Colon (tissue), 2 donors: ENCODE measurements around the gene GLYATL1.

ENCODE experiments used
- FAIRE-seq: peaks from 2 replicates; lab custom pipeline; 2012; peaks lifted over from hg19 to GRCh38; lab: Jason Lieb, UNC
- donor health status: control.
- donor health status: control.

The GLYATL1 gene

DNA sequence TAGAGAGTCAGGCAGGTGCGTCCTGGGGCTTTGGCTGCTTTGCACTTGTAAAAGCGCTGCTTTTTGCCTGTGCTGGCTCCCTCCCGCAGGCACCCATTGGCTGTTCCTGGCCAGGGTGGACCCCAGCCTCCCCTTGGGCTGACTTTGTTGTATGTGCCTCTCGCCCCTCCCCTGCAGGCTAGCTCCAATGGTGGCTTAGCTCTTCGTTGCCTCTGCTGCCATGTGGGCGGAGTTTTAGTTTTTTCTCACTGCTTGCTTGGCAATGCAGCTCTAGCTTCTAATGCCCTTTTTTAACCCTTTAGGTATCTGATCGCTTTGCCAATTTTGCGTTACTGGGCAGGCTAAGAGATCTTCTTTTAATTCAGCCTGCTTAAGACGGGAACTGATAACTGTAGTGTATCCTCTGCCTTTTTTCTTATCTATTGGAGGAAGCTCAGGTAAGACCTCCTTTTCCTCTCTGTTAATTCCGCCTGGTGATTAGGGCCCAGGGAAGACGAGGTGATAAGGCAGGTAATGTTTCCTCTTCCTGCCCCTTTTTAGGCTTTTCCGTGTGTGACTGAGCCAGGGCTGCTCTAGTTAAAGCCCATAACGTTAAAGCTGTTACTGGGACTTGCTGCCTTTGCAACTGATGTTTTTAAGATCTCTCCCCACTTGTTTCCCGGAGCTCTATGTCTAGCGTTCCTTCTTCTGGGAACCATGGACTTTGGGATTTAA is 11.7 kb upstream of the GLYATL1 start:
- FAIRE-seq: no peak

DNA sequence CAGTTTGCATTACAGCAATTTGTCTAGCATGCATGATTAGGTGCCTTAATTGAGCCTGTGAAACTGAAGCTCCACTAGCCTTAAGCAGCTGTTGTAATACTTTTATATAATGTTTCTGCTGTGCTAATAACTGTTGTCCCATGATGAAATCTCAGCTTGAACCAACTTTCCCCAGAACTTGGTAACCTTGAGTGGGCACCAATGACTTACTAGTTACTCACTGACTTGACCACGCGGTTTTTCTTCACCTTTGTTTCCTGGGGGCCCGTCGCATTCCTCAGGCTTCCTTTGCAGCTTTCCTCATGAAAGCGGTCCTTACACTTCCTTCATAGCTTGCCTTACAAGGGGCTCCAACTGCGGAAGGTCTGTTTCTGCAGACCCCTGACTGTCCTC is 11.2 kb upstream of the GLYATL1 start:
- FAIRE-seq: no peak

DNA sequence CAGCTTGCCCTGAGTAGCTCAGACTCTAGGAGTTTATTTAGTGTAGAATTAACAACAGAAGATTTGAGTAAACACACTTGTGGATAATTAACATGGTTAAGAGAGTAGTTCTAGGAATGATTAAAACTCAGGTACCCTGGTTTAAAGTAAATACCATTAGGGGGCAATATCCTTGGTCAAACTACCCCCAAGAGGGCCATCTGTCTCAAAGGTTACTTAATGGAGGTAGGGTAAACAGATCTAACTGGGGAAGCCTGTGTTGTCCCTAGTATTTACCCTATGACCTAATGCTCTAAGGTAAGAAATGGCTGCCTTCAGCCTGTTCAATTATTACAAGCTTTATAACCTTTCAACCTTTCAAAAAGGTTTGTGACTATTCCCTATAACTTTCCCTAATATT is 10.6 kb upstream of the GLYATL1 start:
- FAIRE-seq: no peak

DNA sequence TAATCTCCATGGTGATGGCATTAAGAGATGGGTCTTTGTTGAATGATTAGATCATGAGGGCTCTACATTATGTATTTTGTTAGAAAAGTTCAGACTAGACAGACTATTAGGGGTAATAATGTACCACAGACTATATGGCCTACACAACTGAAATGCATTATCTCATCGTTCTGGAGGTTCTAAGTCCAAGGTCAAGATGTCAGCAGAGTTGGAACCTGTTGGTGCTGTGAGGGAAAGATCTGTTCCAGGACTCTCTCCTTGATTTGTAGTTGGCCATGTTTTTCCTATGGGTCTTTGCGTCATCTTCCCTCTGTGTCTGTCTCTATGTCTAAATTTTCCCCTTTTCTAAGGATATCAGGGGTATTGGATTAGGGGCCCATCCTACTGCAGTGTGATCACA is 8.4 kb upstream of the GLYATL1 start:
- FAIRE-seq: no peak

DNA sequence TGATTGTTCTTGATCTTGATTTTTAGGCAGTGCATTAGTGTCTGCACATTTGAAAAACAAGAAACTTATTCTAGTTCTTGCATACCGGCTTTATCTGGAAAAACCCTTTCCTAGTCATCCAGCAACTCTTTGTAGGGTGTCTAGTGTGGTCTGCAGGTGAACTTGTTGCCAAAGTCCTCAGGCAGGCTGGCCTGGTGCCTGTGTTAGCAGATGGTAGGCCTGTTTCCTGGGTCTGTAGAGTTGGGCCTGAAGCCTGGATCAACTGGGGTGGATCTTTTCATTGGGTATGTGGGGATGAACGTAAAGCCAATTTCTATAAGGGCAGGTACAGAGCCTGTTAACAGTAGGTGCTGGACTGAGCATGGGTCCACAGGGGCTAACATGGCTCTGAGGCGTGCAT is 5.6 kb upstream of the GLYATL1 start:
- FAIRE-seq: no peak

DNA sequence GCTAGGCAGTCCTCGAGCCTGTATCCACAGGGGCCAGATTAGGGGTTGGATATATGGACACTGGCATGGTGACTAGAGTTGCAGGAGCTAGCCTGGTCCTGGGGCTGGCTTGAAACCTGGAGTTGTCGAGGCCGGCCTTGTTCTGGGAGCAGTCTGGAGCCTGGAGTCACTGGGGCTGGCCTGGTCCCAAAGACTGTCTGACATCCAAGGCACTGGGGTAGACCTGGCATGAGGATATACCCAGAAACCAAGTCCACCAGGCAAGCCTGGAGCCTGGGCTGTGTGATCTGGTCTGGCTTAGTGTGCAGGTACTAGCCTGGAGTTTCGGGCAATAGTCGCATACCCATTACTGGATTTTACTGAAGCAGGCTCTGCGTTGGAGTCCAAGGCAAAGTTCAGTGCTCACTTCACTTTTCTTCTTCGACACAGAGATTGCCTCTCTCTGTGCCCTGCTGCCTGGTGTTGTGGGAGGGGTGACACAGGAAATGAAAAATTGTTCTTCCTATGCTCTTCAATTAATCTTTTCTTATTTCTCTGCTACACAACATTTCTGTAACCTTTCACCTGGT is 4.3 kb upstream of the GLYATL1 start:
- FAIRE-seq: no peak

DNA sequence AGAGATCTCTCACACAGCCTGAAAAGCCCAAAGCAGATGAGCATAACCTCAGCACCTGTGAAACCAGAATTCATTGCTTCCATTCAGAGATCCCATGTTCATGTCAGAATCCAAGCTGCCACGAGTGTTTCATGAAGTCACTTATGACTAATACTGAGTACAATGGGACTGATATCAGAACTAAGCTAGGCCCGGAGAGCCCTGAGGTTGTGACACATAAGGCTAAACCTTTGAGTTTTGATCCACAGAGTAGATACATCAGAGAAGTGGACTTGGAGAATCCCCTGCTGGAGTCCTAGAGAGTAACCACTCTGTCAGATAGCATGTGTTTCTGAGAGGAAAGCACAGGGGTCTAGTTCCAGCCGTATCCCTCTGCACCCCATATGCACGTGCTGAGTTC is 890 bp upstream of the GLYATL1 start:
- FAIRE-seq: no peak

DNA sequence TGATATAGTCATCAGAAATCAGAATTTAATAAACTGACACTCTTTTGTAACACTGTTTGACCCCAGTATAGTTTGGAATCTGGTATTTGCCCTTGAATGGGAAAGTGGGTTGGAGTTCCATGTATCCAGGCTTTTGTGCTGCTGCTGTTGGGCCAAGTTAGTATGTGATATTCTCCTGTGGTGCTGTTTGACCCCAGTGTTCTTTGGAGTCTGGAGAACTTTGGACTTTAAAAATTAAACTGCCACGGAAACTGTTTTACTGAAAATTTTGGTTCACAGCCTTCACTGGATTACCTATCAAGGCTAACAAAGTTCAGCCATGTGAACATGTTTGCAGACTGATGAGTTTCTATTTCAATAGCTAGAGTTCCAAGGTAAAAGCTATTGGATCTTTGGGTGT is 740 bp downstream of the GLYATL1 start:
- no peak for FAIRE-seq

DNA sequence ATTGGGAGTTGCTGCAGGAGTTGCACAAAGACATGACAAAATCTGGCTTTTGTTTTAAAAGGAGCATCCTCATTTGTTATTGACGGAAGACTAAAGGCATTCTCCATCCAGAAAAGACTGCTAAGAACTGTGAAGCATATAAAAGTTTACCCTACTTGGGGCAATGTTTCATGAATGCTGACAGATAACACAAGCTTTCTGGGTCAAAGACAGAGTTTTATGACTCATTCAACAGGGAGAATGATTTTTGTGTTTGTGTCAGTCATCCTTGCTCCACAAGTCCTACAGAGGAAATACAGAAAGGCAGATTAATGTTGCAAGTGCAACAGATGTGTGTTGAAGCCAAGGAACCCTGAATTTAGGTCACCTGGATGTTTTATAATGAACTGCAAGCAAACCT is 2.5 kb downstream of the GLYATL1 start:
- FAIRE-seq: no peak

DNA sequence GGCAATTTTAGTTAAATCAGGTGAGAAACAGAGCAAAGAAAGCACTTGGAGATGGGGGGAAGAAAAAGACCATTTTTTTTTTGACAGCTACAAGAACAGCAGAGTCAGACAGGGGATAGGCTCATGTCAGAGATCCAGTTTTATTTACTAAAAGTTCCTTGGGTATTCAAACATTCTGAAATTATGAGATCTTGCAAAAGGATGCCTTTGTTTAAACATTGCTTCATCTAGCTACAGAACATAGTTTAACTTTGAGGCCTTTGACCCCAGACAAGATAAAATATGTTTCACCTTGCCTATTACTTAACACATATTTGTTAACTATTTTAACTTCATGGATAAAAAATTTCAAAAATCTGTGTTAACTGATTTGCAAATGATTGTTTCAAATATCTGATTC is 6.4 kb downstream of the GLYATL1 start:
- FAIRE-seq: no peak

DNA sequence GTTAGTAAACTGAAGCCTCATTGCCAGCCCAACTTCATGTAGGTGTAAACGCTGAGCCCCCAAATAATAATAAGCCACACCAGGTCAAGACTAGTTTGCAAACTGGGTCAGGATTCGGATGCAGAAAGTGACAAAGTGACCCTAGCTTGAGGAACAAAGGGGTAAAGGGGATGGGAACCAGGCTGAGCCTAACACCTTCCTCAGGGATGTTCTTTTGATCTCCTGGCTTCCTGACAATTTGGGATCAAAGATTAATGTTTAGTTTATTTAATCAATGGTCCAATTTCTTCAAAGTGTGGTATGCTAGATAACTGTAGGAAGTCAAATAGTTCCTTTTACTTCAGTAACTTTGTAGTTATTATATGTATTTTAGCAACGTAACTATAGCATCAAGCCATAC is 9.9 kb downstream of the GLYATL1 start:
- no peak for FAIRE-seq

DNA sequence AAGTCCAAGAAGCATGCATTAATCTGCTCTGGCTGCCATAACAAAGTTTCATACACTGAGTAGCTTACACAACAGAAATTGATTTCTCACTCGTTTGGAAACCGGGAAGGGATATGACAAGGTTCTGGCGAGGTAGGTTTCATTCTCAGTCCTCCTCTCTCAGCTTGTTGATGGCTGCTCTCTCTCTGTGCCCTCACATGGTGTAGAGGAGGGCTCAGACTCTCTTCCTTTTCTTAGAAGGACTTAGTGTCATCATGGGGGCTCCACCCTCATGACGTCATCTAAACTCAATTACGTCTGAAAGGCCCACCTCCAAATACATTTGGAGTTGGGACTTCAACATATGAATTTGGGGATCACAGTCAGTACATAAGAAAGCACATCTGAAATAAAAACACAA is 18.6 kb downstream of the GLYATL1 start:
- FAIRE-seq: no peak

DNA sequence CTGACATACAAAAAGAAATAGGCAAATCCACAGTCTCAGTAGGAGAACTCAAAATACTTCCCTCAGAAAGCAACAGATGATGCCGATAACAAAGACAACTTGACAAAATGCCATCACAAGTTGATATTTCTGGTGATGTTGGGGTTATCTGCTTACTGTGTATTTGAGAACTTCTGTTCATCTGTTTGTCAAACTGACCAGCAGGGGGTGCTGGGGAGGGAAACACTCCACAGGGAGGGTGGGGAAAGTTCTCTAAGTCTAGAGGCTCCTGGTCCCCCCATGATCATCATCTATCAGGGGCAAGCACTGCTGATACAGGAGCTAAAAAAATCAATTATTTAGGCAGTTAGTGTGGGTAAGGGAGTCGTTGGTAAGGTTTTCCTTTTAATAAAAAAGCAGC is 19.2 kb downstream of the GLYATL1 start:
- no peak for FAIRE-seq

DNA sequence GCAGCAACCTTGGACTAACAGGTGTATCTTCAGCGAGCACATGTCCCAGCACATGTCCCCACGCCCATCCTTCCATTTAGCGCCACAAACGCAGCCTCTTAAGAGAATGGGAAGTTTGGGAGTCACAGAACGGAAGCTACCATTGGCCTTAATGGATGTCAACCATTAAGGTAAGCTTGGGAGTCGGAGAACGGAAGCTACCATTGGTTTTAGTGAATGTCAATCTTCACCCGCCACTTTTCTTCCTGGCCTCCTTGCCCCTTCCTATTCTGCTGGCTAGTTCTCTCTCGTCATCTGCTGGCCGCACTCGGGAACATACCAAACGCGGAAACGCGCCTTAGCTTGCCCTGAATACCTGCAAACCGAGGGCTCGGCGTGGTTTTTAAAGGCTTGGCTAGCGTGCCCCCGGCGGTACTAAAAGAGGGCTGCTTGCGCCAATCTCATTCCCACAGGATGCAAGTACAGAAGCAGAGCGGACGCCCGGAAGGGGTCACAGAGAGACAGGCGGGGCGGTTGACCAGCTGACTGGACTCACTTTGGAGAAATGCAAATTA is 24.3 kb downstream of the GLYATL1 start:
- FAIRE-seq: no peak

DNA sequence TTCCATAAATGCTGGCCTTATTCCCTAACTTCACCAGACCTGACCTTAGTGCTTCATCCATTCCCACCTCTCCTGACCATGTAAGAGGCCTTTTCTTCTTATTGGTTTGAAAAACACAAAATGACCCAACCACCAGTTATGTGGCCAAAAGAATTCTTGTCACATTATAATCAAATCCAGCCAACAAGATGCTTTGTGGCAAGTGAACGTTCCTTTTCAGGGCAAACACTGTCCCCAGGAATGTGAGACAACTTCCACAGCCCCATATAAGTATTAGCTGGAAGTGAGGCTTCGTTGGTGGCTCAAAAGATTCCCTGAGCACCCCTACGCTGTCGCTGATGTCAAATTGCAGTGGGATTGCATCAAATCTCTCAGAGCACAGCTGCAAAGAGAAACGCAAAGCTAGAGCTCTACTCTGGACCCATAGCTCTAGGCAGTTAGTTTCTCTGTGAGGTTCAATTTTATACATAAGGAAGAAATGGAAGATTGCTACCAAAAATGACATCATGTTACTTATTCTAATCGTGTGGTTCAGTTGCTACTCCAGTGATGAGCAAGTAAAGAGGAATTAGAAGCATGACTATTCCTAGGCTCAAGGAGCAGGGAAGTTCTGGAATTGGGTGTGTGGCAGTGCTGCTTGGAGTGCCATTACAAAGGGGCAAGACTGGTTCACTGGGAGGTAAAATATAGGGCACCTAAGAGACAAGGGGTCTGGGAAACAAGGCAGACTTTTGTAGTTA is 26.1 kb downstream of the GLYATL1 start:
- FAIRE-seq: no peak

DNA sequence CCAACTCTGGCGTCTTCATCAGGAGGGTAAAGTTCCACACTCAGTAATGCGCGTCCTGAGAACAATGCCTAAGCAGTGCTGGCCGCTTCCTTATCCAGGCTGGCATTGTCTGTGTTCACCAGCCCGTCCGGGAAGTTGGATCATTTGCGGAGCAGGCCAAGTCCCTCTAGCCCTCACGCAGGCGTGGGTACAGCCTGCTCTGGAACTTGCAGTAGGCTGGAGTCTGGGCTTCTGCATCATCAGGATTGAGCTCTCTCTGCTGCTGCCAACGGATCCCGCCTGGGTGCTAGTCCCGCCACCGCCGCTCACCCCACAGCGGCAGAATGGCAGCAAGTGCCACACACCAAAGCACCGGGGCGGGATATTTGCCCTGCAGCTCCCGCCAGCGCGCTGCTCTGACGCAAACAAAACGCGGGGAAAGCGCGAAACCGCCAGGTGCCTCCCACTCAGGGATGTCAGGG is 29.0 kb downstream of the GLYATL1 start:
- FAIRE-seq: no peak

DNA sequence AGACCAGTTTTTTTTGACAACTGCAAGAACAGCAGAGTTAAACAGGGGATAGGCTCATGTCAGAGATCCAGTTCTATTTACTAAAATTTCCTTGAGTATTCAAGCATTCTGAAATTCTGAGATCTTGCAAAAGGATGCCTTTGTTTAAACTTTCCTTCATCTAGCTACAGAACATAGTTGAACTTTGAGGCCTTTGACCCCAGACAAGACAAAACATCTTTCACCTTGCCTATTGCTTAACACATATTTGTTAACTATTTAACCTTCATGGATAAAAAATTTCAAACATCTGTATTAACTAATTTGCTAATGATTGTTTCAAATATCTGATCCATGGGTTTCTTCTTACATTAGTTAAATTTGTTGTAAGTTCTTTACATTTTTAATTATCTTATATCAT is 38.2 kb downstream of the GLYATL1 start:
- FAIRE-seq: no peak

DNA sequence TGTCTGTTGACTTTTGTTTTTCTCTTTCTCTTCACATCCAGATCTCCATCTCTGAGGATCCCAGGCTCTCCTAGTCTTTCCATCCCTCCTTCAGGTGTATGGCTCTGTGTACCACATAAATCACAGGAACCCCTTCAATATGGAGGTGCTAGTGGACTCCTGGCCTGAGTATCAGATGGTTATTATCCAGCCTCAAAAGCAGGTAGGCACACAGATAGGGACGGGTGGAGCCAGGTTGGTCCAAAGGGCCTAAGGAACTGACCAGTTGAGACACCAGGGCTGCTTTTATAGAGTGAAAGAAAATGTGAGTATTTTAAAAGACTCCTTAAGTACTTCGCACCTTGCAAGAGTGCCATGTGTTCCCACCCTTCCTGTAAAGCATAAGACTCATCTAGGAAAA is 39.9 kb downstream of the GLYATL1 start:
- no peak for FAIRE-seq

DNA sequence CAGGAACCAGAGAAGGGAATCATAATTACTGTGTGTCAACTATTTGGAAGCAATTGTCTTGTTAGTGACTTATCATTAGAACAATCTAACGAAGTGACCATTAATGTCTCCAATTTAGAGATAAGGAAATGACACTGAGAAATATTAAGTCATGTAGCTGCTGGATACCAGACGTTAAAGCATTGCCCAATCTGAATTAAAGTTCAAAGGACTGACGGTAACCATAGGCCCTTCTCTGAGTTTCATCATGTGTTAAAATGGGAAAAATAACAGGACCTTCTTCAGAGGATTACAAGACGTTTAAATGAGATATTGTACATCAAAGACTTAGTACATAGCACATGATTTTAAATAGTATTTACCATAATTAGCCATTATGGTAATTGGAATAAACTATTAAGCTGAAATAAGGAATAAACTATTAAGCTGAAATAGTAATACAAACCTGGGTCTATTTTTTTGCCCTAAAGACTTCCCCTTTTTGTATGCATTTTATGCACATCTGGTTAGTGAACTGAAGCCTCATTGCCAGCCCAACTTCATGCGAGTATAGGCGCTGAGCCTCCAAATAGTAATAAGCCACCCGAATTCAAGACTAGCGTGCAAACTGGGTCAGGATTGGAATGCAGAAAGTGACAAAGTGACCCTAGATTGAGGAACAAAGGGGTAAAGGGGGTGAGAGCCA is 41.0 kb downstream of the GLYATL1 start:
- FAIRE-seq: no peak

DNA sequence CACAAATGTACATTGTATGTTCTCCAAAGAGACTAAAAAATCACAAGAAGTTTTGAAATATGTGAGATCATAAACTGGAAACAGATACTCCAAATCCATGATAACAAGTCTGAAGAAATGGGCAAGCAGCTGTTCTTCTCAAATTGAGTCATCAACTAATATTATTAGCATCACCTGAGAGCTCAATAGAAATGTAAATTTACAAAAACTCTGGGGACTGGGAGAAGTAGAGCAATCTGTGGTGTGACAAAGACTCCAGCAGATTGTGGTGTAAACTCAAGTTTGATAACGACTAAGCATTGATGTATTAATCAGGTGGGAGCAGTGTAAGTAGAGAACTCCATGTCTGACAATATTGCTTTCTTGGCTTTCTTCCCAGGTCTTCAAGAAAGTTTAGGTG is 53.2 kb downstream of the GLYATL1 start:
- no peak for FAIRE-seq

DNA sequence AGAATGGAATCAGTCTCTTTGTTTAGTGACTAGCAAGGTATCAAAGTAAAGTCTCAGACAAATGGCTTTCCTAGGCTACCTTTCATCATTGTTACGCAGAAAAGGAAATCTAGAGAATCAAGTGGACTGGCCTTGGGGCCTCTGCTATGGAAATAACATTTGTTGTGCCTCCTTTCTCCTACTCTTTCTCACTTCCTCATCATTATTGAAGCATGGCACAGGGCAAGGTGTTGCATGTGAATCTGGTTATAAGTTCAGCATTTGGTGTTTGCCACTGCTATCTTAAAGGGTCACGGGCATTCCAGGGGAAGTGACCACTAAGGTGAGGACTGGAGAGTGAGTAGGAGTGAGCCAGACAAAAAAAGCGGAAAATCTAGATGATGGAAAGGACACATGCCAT is 54.9 kb downstream of the GLYATL1 start:
- no peak for FAIRE-seq

DNA sequence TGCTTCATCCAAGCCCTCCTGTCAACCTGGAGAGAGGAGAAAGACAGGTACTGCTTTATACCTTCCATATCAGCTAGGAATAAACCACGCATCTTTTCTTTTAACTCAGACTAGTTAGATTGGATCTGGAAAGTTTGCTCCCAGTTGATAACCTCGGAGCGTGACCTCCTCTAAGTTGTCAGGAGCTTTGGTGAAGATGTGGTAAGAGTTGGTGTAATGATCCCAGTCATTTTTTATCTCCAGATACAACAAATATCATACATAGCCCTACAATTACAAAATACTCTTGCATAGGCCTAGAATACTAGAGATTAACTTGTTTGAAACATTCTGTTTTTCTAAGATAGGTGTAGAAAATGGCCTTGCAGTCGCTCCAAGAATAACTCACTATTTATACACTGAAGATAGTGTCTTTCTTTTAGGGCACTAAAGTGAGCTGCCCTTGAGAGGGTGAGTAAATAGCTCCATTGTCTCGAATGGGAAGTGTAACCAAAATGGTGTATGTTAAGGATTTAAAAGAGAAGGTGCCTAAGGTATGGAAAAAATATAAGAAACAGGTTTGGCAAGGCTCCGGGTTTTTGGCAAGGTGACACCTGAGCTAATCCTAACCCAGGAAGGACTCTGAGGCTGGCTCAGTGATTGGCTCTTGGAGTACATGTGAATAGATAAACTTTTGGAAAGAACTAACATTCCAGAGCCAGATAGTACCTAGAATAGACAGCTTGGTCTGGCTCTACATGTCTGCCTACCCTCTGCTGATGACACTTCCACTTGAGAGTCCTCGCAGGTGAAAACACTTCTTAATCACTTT is 59.4 kb downstream of the GLYATL1 start:
- no peak for FAIRE-seq
